Epithelial cell of prostate (primary cell): Measurements from ENCODE around the gene ZNF511.

Experiments used
- DNase-seq: peaks from one replicate; pipeline ENCODE4 v3.0.0-alpha.2; 2011; ENCODE audit warnings: low read depth, low spot score
- H3K27ac ChIP-seq: fragments of 450-650 bp; 2 replicates; pipeline ENCODE4 v1.5.1; 2017; ENCODE audit warnings: mild to moderate bottlenecking

The ZNF511 gene

GRCh38 chr10:133329491-133330202 is 20.9 kb downstream of the ZNF511 start:
- no peak overlapping the region for H3K27ac ChIP-seq
- DNase-seq: no peak

GRCh38 chr10:133332936-133333699 is 24.4 kb downstream of the ZNF511 start:
- no peak overlapping the region for H3K27ac ChIP-seq
- DNase-seq: no peak

GRCh38 chr10:133334503-133335245 is 26.0 kb downstream of the ZNF511 start:
- no peak overlapping the region for H3K27ac ChIP-seq
- no peak for DNase-seq

- no peak overlapping the region for H3K27ac ChIP-seq
- DNase-seq: no peak
These were observed 26.8 kb downstream of the ZNF511 start for GRCh38 chr10:133335246-133336117.

- no peak overlapping the region for H3K27ac ChIP-seq
- no peak for DNase-seq
These were observed 27.4 kb downstream of the ZNF511 start for GRCh38 chr10:133336118-133336576.

- H3K27ac ChIP-seq: no peak within 1 kb of the TSS
- DNase-seq: no peak
These were observed 28.1 kb downstream of the ZNF511 start, which contains the start of gene CALY for GRCh38 chr10:133336577-133337369. TSS of gene CALY (minus strand) at chr10:133336896. CDS start at chr10:133328989, 7,907 bp downstream.

GRCh38 chr10:133337370-133337725 is 28.6 kb downstream of the ZNF511 start:
- no peak overlapping the region for H3K27ac ChIP-seq
- DNase-seq: no peak

- no peak for DNase-seq
- no peak overlapping the region for H3K27ac ChIP-seq
These were observed 29.7 kb downstream of the ZNF511 start for GRCh38 chr10:133338080-133339071.

- no peak for DNase-seq
- no peak overlapping the region for H3K27ac ChIP-seq
These were observed 31.1 kb downstream of the ZNF511 start for GRCh38 chr10:133339708-133340380.

- DNase-seq: no peak
- no peak overlapping the region for H3K27ac ChIP-seq
These were observed 33.3 kb downstream of the ZNF511 start for GRCh38 chr10:133341983-133342382.

GRCh38 chr10:133342942-133343341 is 34.2 kb downstream of the ZNF511 start:
- no peak overlapping the region for H3K27ac ChIP-seq
- DNase-seq: no peak

- no peak overlapping the region for H3K27ac ChIP-seq
- DNase-seq: no peak
These were observed 34.8 kb downstream of the ZNF511 start for GRCh38 chr10:133343558-133343957.

GRCh38 chr10:133344236-133344635 is 35.5 kb downstream of the ZNF511 start:
- DNase-seq: no peak
- no peak overlapping the region for H3K27ac ChIP-seq

GRCh38 chr10:133346413-133346812 is 37.7 kb downstream of the ZNF511 start:
- no peak for DNase-seq
- no peak overlapping the region for H3K27ac ChIP-seq

GRCh38 chr10:133347710-133348517 is 39.2 kb downstream of the ZNF511 start:
- H3K27ac ChIP-seq: no peak overlapping the region
- no peak for DNase-seq

- H3K27ac ChIP-seq: no peak overlapping the region
- DNase-seq: no peak
These were observed 40.5 kb downstream of the ZNF511 start for GRCh38 chr10:133349160-133349568.

GRCh38 chr10:133349577-133350011 is 40.9 kb downstream of the ZNF511 start:
- no peak overlapping the region for H3K27ac ChIP-seq
- DNase-seq: no peak
